ENCODE results near the gene DEFB118.

- no peak for TF ChIP-seq CTCF (conservative IDR thresholded peaks at IDR 0.05; ENCODE audit: low read depth, low read length)
- no peak for TF ChIP-seq EZH2 (IDR thresholded peaks at IDR 0.05; ENCODE audit: low read length, unreplicated experiment)
These were observed 24.4 kb downstream of the DEFB118 start for GRCh38 chr20:31392836-31393235.

Measured in PC-3 (cell line).